ENCODE results near the gene AIF1. TPM values are rescaled to one million over a fixed set of nuclear protein-coding genes. Genes with fewer than 3 reads are reported as not detected.

The AIF1 gene
- total and polyA plus RNA-seq, 2 donors (not counting 1 experiment from before 2014, with no cell fraction given): not detected

DNA sequence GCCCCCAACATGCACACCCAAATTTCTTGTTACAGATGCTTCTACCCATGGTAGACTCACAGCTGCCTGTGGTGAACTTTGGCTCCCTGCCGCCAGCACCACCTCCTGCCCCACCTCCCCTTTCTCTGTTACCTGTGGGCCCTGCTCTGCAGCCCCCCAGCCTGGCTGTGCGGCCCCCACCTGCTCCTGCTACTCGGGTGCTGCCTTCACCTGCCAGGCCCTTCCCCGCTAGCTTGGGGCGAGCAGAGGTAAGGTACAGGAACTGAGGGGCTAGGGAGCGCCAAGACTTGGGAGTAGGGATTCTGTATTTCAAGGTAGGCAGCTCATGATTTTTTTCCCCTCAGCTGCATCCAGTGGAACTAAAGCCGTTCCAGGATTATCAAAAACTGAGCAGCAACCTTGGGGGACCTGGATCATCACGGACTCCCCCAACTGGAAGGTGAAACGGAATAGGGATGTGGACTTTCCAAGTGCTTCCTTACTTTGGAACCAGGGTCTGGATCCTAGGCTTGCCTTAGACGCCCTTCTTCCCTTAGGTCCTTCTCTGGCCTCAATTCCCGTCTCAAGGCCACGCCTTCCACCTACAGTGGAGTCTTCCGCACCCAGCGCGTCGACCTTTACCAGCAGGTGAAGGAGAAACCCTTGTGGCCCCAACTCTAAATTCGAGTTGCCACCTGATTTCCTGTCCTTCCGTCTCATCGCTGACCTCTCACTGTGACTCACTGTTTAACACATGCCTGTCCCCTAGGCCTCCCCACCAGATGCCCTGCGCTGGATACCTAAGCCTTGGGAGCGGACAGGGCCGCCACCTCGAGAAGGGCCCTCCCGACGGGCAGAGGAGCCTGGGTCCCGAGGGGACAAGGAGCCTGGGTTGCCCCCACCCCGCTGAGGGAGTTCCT lies 21.9 kb downstream of the AIF1 start:
- no peak overlapping the region for H3K4me2 ChIP-seq (ENCODE audit: extremely low read depth, insufficient read depth, low read length)
- H3K4me3 ChIP-seq (replicated peaks in 1 of 4; ENCODE audit: control extremely low read depth in 1 of 4, insufficient read depth in 1 of 4, low read depth in 3 of 4, low read length in 4 of 4): no peak overlapping the region
- H3K9me3 ChIP-seq (ENCODE audit: control insufficient read depth, insufficient read depth, low read depth, low read length): no peaks in the 10 kb centered on the region
- H3K4me1 ChIP-seq (ENCODE audit: control insufficient read depth, extremely low read depth, insufficient read depth, low read length): peaks cover 2% of the 10 kb centered on the region
- TF ChIP-seq, protein P1, sequence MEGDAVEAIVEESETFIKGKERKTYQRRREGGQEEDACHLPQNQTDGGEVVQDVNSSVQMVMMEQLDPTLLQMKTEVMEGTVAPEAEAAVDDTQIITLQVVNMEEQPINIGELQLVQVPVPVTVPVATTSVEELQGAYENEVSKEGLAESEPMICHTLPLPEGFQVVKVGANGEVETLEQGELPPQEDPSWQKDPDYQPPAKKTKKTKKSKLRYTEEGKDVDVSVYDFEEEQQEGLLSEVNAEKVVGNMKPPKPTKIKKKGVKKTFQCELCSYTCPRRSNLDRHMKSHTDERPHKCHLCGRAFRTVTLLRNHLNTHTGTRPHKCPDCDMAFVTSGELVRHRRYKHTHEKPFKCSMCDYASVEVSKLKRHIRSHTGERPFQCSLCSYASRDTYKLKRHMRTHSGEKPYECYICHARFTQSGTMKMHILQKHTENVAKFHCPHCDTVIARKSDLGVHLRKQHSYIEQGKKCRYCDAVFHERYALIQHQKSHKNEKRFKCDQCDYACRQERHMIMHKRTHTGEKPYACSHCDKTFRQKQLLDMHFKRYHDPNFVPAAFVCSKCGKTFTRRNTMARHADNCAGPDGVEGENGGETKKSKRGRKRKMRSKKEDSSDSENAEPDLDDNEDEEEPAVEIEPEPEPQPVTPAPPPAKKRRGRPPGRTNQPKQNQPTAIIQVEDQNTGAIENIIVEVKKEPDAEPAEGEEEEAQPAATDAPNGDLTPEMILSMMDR (conservative IDR thresholded peaks at IDR 0.05 in 1 of 2, IDR thresholded peaks at IDR 0.05 in 1 of 2; ENCODE audit: low read depth in 1 of 2, low read length in 2 of 2): no peak
- TF ChIP-seq EZH2 (IDR thresholded peaks at IDR 0.05; ENCODE audit: low read length, missing control alignments): no peak
- no peak overlapping the region for H2AFZ ChIP-seq (ENCODE audit: low read length)
- no peak for DNase-seq (ENCODE audit: low read depth in 2 of 2)
- no peaks in the 10 kb centered on the region for H3K27me3 ChIP-seq (ENCODE audit: control insufficient read depth, insufficient read depth, low read length)
- peaks cover 6% of the 10 kb centered on the region for H3K79me2 ChIP-seq (ENCODE audit: control insufficient read depth, insufficient read depth, low read length)
- no peak overlapping the region for H3K27ac ChIP-seq (ENCODE audit: insufficient read depth, low read length)
- H3K9ac ChIP-seq (ENCODE audit: insufficient read depth, low read length): no peak overlapping the region
- peaks cover 45% of the 10 kb centered on the region for H3K36me3 ChIP-seq (ENCODE audit: control insufficient read depth, insufficient read depth, low read length)
- no peaks in the 10 kb centered on the region for H4K20me1 ChIP-seq (ENCODE audit: control insufficient read depth, extremely low read depth, insufficient read depth, low read length)

DNA sequence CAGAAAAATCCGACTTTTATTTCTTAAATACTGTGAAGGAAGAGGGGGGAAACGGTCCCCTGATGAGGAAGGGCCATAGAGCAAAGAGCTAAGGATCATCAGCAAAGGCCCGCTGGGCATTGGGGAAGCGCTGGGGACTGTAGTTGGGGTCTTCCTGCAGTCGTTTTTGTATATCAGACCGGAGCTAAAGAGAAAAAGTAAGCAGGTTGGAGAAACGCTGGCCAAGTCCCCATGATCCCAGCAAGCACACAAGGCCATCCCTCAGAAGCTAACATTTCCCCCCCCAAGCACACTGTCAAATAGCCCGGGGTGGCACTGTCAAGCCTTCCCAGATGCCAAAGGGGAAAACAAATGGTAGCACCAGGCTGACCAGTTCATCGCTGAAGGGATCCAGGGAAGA lies 24.0 kb downstream of the AIF1 start:
- Histone ChIP-seq H3K27ac (ENCODE audit: insufficient read depth, low read length) (no peak overlapping the region), H3K4me2 (ENCODE audit: extremely low read depth, insufficient read depth, low read length) (no peak overlapping the region), H3K9ac (ENCODE audit: insufficient read depth, low read length) (no peak overlapping the region), H3K79me2 (ENCODE audit: control insufficient read depth, insufficient read depth, low read length) (no peaks in the 10 kb centered on the region), H3K9me3 (ENCODE audit: control insufficient read depth, insufficient read depth, low read depth, low read length) (no peaks in the 10 kb centered on the region), H3K36me3 (ENCODE audit: control insufficient read depth, insufficient read depth, low read length) (peaks cover 44% of the 10 kb centered on the region), H3K4me1 (ENCODE audit: control insufficient read depth, extremely low read depth, insufficient read depth, low read length) (no peaks in the 10 kb centered on the region), H2AFZ (ENCODE audit: low read length) (no peak overlapping the region), H4K20me1 (ENCODE audit: control insufficient read depth, extremely low read depth, insufficient read depth, low read length) (no peaks in the 10 kb centered on the region), H3K4me3 (replicated peaks in 1 of 4; ENCODE audit: control extremely low read depth in 1 of 4, insufficient read depth in 1 of 4, low read depth in 3 of 4, low read length in 4 of 4) (no peak overlapping the region), H3K27me3 (ENCODE audit: control insufficient read depth, insufficient read depth, low read length) (no peaks in the 10 kb centered on the region)
- no peak for DNase-seq (ENCODE audit: low read depth in 2 of 2)
- no peak for TF ChIP-seq EZH2 (IDR thresholded peaks at IDR 0.05; ENCODE audit: low read length, missing control alignments)
- TF ChIP-seq, protein P1 (conservative IDR thresholded peaks at IDR 0.05 in 1 of 2, IDR thresholded peaks at IDR 0.05 in 1 of 2; ENCODE audit: low read depth in 1 of 2, low read length in 2 of 2): no peak

DNA sequence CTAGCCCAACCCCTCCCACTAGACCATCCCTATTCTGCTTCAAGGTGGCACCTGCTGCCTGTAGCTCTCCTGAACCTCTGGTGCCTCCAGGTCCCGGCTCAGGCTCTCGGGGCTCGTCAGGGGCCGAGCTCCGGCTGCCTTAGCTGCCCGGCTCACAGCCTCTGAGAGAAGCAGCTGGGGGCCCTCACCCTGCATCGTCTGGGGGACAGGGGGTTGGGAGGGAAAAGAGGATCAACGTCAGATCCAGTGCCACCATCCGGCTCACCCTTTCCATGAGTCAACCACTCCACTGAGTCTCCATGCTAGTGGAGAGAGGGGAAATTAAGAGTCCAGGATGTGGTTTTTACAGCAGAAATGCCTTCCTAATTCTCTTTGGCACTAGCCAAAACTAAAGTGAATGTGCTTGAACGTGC lies 24.4 kb downstream of the AIF1 start:
- Histone ChIP-seq H3K27ac (ENCODE audit: insufficient read depth, low read length) (peak overlapping the region; percentile 31), H3K4me2 (ENCODE audit: extremely low read depth, insufficient read depth, low read length) (no peak overlapping the region), H3K27me3 (ENCODE audit: control insufficient read depth, insufficient read depth, low read length) (no peaks in the 10 kb centered on the region), H3K36me3 (ENCODE audit: control insufficient read depth, insufficient read depth, low read length) (peaks cover 46% of the 10 kb centered on the region), H3K9me3 (ENCODE audit: control insufficient read depth, insufficient read depth, low read depth, low read length) (no peaks in the 10 kb centered on the region), H2AFZ (ENCODE audit: low read length) (no peak overlapping the region), H3K9ac (ENCODE audit: insufficient read depth, low read length) (no peak overlapping the region), H4K20me1 (ENCODE audit: control insufficient read depth, extremely low read depth, insufficient read depth, low read length) (no peaks in the 10 kb centered on the region), H3K79me2 (ENCODE audit: control insufficient read depth, insufficient read depth, low read length) (no peaks in the 10 kb centered on the region), H3K4me1 (ENCODE audit: control insufficient read depth, extremely low read depth, insufficient read depth, low read length) (no peaks in the 10 kb centered on the region), H3K4me3 (replicated peaks in 1 of 4; ENCODE audit: control extremely low read depth in 1 of 4, insufficient read depth in 1 of 4, low read depth in 3 of 4, low read length in 4 of 4) (no peak overlapping the region)
- TF ChIP-seq, protein P1 (conservative IDR thresholded peaks at IDR 0.05 in 1 of 2, IDR thresholded peaks at IDR 0.05 in 1 of 2; ENCODE audit: low read depth in 1 of 2, low read length in 2 of 2): no peak
- TF ChIP-seq EZH2 (IDR thresholded peaks at IDR 0.05; ENCODE audit: low read length, missing control alignments): no peak
- DNase-seq (ENCODE audit: low read depth in 2 of 2): peak in 1 of 2 donors; percentile 80

Data from fibroblast of lung (primary cell).